Measurements from ENCODE around the gene NCOA3. TPM values are rescaled to one million over a fixed set of nuclear protein-coding genes. Genes with fewer than 3 reads are reported as not detected.

Gene NCOA3
- total RNA-seq, 1 experiment from 2014 or later = 96.7 TPM

DNA sequence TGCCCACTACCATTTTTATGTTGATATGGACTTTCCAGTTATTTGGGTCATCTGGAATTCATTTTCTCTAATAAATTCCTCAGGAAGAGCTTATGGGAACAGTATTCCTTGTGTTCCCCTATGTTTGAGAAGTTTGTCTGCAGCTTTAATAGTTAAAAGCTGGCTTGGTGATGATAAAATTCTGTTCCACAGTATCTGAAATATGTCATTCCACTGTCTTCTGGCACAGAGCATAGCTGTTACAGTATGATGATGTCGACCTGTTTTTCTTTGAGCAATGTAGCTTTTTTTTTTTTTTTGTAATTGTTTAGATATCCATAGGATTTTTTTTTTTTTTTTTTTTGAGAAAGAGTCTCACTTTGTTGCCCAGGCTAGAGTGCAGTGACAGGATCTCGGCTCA is 43.2 kb downstream of the NCOA3 start:
- BruUV-seq (replicated peaks) = no TSS peak
- POLR2A ChIA-PET = interaction anchor here (0.5 to 0.7 kb wide), 4 partner anchors 43 to 1697 kb away, joined by 3 to 6 read pairs (median 3); no protein-coding TSS in a partner anchor
- Histone ChIP-seq H3K4me1 (peaks cover 20% of the 10 kb centered on the region), H3K36me3 (ENCODE audit: control insufficient read depth, insufficient read depth, low read length) (no peaks in the 10 kb centered on the region), H3K9me3 (no peaks in the 10 kb centered on the region), H3K4me3 (ENCODE audit: low read depth, low read length) (no peak overlapping the region), H3K27me3 (replicated peaks; ENCODE audit: control insufficient read depth, insufficient read depth, low read length) (no peaks in the 10 kb centered on the region)
- DNase-seq = no peak
- Mint-ChIP-seq H3K4me1 (ENCODE audit: low read depth, unreplicated experiment) (peaks cover 35% of the 10 kb centered on the region), H3K4me3 (ENCODE audit: unreplicated experiment) (no peak overlapping the region), H3K9me3 (ENCODE audit: unreplicated experiment) (no peaks in the 10 kb centered on the region), H3K27me3 (ENCODE audit: insufficient read depth, unreplicated experiment) (no peaks in the 10 kb centered on the region), H3K36me3 (ENCODE audit: insufficient read depth, unreplicated experiment) (peaks cover 19% of the 10 kb centered on the region), H3K27ac (ENCODE audit: unreplicated experiment) (no peak overlapping the region)
- CTCF ChIA-PET = interaction anchor here (0.7 to 1.4 kb wide), 3 partner anchors 10 to 249 kb away, joined by 3 to 10 read pairs (median 8); no protein-coding TSS in a partner anchor
- TF ChIP-seq, protein P1, sequence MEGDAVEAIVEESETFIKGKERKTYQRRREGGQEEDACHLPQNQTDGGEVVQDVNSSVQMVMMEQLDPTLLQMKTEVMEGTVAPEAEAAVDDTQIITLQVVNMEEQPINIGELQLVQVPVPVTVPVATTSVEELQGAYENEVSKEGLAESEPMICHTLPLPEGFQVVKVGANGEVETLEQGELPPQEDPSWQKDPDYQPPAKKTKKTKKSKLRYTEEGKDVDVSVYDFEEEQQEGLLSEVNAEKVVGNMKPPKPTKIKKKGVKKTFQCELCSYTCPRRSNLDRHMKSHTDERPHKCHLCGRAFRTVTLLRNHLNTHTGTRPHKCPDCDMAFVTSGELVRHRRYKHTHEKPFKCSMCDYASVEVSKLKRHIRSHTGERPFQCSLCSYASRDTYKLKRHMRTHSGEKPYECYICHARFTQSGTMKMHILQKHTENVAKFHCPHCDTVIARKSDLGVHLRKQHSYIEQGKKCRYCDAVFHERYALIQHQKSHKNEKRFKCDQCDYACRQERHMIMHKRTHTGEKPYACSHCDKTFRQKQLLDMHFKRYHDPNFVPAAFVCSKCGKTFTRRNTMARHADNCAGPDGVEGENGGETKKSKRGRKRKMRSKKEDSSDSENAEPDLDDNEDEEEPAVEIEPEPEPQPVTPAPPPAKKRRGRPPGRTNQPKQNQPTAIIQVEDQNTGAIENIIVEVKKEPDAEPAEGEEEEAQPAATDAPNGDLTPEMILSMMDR (IDR thresholded peaks at IDR 0.05; ENCODE audit: insufficient read depth in 1 of 2, low read depth in 1 of 2, low read length in 1 of 2, severe bottlenecking in 1 of 2, unreplicated experiment in 1 of 2) = no peak
- intact Hi-C loops (cut with micrococcal nuclease; ENCODE audit: unreplicated experiment) = no loop called here

DNA sequence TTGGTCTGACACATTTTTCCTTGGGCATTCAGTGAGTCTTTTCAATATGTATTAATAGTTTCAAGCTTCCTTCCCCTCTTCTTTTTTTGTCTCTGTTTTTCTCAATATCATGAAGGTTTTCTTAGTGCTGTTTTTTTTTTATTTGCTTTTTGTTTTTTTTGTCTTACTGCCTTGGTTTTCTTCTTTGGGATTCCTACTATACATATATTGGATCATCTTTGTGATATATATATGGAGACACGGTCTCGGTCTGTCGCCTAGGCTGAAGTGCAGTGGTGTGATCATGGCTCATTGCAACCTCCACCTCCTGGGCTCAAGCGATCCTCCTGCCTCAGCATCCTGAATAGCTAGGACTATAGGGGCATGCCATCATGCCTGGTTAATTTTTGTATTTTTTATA is 43.8 kb downstream of the NCOA3 start:
- DNase-seq = no peak
- H3K4me1 ChIP-seq = peaks cover 13% of the 10 kb centered on the region
- Mint-ChIP-seq H3K27ac (ENCODE audit: unreplicated experiment) (peak overlapping the region; percentile 65), H3K36me3 (ENCODE audit: insufficient read depth, unreplicated experiment) (peaks cover 19% of the 10 kb centered on the region), H3K4me1 (ENCODE audit: low read depth, unreplicated experiment) (peaks cover 30% of the 10 kb centered on the region), H3K9me3 (ENCODE audit: unreplicated experiment) (no peaks in the 10 kb centered on the region), H3K27me3 (ENCODE audit: insufficient read depth, unreplicated experiment) (no peaks in the 10 kb centered on the region), H3K4me3 (ENCODE audit: unreplicated experiment) (no peak overlapping the region)
- CTCF ChIA-PET = interaction anchor here (1.2 to 1.4 kb wide), 3 partner anchors 11 to 249 kb away, joined by 3 to 8 read pairs (median 3); partner anchors contain the start of gene NCOA3
- POLR2A ChIA-PET = interaction anchor here (0.6 kb wide), 1 partner anchor 13 kb away, joined by 8 read pairs; no protein-coding TSS in a partner anchor
- H3K27me3 ChIP-seq (replicated peaks; ENCODE audit: control insufficient read depth, insufficient read depth, low read length) = no peaks in the 10 kb centered on the region
- H3K36me3 ChIP-seq (ENCODE audit: control insufficient read depth, insufficient read depth, low read length) = no peaks in the 10 kb centered on the region
- H3K9me3 ChIP-seq = no peaks in the 10 kb centered on the region
- intact Hi-C loops (cut with micrococcal nuclease; ENCODE audit: unreplicated experiment) = no loop called here
- no TSS peak for BruUV-seq (replicated peaks)
- TF ChIP-seq, protein P1 (IDR thresholded peaks at IDR 0.05; ENCODE audit: insufficient read depth in 1 of 2, low read depth in 1 of 2, low read length in 1 of 2, severe bottlenecking in 1 of 2, unreplicated experiment in 1 of 2) = no peak
- H3K4me3 ChIP-seq (ENCODE audit: low read depth, low read length) = no peak overlapping the region

DNA sequence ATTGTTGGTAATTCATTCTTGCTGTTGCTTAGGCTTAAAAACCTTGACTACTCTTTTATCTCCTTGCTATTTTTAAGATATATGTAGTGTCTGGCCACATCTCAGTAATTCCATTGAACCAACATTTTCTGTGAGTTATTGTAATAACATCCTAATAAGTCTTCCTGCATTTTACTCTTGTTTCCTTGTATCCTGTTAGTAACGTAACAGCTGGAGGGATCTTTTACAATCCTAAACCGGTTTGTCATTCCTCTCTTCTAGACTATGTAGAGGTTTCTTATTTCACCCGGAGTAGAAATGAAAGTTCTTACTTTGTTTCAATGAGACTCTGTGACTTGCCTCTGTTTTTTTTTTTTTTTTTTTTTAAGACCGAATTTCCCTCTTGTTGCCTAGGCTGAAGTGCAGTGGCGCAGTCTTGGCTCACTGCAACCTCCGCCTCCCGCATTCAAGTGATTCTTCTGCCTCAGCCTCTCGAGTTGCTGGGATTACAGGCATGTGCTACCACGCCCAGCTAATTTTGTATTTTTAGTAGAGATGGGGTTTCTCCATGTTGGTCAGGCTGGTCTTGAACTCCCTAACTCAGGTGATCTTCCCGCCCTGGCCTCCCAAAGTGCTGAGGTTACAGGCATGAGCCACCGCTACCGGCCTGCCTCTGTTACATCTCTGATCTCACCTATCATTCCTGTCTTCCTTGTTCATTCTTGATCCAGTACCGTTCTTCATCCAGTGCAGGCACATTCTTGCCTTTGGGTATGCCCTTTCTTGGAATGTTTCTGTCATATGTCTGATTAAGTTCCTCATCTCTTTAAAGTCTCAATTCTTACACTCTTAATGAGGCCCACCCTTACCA is 44.7 kb downstream of the NCOA3 start:
- CTCF ChIA-PET = interaction anchor here (0.7 to 1.2 kb wide), 3 partner anchors 45 to 178 kb away, joined by 3 to 4 read pairs (median 4); partner anchors contain the start of gene NCOA3
- H3K36me3 Mint-ChIP-seq (ENCODE audit: insufficient read depth, unreplicated experiment) = peaks cover 19% of the 10 kb centered on the region
- no peak for DNase-seq
- POLR2A ChIA-PET = interaction anchor here (0.6 kb wide), 1 partner anchor 14 kb away, joined by 8 read pairs; no protein-coding TSS in a partner anchor
- H3K36me3 ChIP-seq (ENCODE audit: control insufficient read depth, insufficient read depth, low read length) = no peaks in the 10 kb centered on the region
- no peaks in the 10 kb centered on the region for H3K27me3 ChIP-seq (replicated peaks; ENCODE audit: control insufficient read depth, insufficient read depth, low read length)
- H3K27me3 Mint-ChIP-seq (ENCODE audit: insufficient read depth, unreplicated experiment) = no peaks in the 10 kb centered on the region
- H3K9me3 Mint-ChIP-seq (ENCODE audit: unreplicated experiment) = no peaks in the 10 kb centered on the region
- intact Hi-C loops (cut with micrococcal nuclease; ENCODE audit: unreplicated experiment) = no loop called here
- no peak overlapping the region for H3K4me3 ChIP-seq (ENCODE audit: low read depth, low read length)
- H3K4me3 Mint-ChIP-seq (ENCODE audit: unreplicated experiment) = no peak overlapping the region
- TF ChIP-seq, protein P1 (IDR thresholded peaks at IDR 0.05; ENCODE audit: insufficient read depth in 1 of 2, low read depth in 1 of 2, low read length in 1 of 2, severe bottlenecking in 1 of 2, unreplicated experiment in 1 of 2) = no peak
- H3K9me3 ChIP-seq = no peaks in the 10 kb centered on the region
- H3K27ac Mint-ChIP-seq (ENCODE audit: unreplicated experiment) = no peak overlapping the region
- peaks cover 25% of the 10 kb centered on the region for H3K4me1 Mint-ChIP-seq (ENCODE audit: low read depth, unreplicated experiment)
- peaks cover 7% of the 10 kb centered on the region; the same call in 1 of the 2 replicates for H3K4me1 ChIP-seq
- BruUV-seq (replicated peaks) = no TSS peak
